Liver (tissue), 9 donors: ENCODE measurements around the gene SORCS2. TPM values are rescaled to one million over a fixed set of nuclear protein-coding genes. Genes with fewer than 3 reads are reported as not detected.

ENCODE experiments used
- DNase-seq: peaks from one replicate; pipeline ENCODE4 v3.0.0-alpha.2; 2017; ENCODE audit warnings: low spot score
- H3K27ac ChIP-seq, 2 donors: one replicate each; pipeline ENCODE4 v1.7.0; 2013; ENCODE audit warnings: inconsistent platforms in 2 of 2, low read length in 2 of 2, control low read depth in 1 of 2, low read depth in 1 of 2, mild to moderate bottlenecking in 1 of 2
- H3K27me3 ChIP-seq, 4 donors: one replicate each; pipeline versions ENCODE4 v1.6.1 to v1.7.0; 2013; ENCODE audit warnings: low read length in 3 of 4, inconsistent platforms in 1 of 4, mild to moderate bottlenecking in 1 of 4, moderate library complexity in 1 of 4; ENCODE audit not compliant: control insufficient read depth in 4 of 4, insufficient read depth in 4 of 4
- H3K36me3 ChIP-seq, 4 donors: one replicate each; pipeline versions ENCODE4 v1.6.1 to v1.7.0; 2013; ENCODE audit warnings: low read length in 3 of 4, mild to moderate bottlenecking in 3 of 4, low read depth in 1 of 4, moderate library complexity in 1 of 4; ENCODE audit not compliant: control insufficient read depth in 4 of 4, insufficient read depth in 3 of 4
- H3K4me1 ChIP-seq, 4 donors: one replicate each; pipeline versions ENCODE4 v1.6.1 to v1.7.0; 2013; ENCODE audit warnings: low read length in 3 of 4, mild to moderate bottlenecking in 3 of 4, moderate library complexity in 1 of 4; ENCODE audit not compliant: control insufficient read depth in 4 of 4, insufficient read depth in 4 of 4
- H3K4me3 ChIP-seq, 3 donors: one replicate each; pipeline versions ENCODE4 v1.6.1 to v1.7.0; 2013; ENCODE audit warnings: low read length in 3 of 3, control low read depth in 1 of 3, low read depth in 1 of 3, mild to moderate bottlenecking in 1 of 3
- H3K9ac ChIP-seq, 2 donors: one replicate each; pipeline ENCODE4 v1.7.0; 2013; ENCODE audit warnings: low read length in 2 of 2, mild to moderate bottlenecking in 2 of 2, moderate library complexity in 2 of 2, control low read depth in 1 of 2, low read depth in 1 of 2
- H3K9me3 ChIP-seq, 4 donors: one replicate each; pipeline versions ENCODE4 v1.6.1 to v1.7.0; 2013; ENCODE audit warnings: low read length in 3 of 4; ENCODE audit not compliant: control insufficient read depth in 4 of 4
- FOXA1 ChIP-seq: IDR thresholded peaks from 2 replicates; pipeline ENCODE4 v1.6.1; 2016; ENCODE audit warnings: antibody characterized with exemption
- FOXA2 ChIP-seq: IDR thresholded peaks from 2 replicates; pipeline ENCODE4 v1.6.1; 2016; ENCODE audit warnings: antibody characterized with exemption
- GABPA ChIP-seq, 2 donors: IDR thresholded peaks in 1 of 2; conservative IDR thresholded peaks in 1 of 2; 2 replicates each; pipeline ENCODE4 v1.6.1; 2016; ENCODE audit warnings: antibody characterized with exemption in 2 of 2, mild to moderate bottlenecking in 1 of 2, moderate library complexity in 1 of 2
- HNF4A ChIP-seq, 2 donors: conservative IDR thresholded peaks; 2 replicates each; pipeline ENCODE4 v1.6.1; 2016; ENCODE audit warnings: antibody characterized with exemption in 2 of 2, mild to moderate bottlenecking in 2 of 2
- JUND ChIP-seq, 2 donors: IDR thresholded peaks; 2 replicates each; pipeline ENCODE4 v1.6.1; 2016; ENCODE audit warnings: antibody characterized with exemption in 2 of 2
- NR2F2 ChIP-seq: IDR thresholded peaks from 2 replicates; pipeline ENCODE4 v1.6.1; 2016; ENCODE audit warnings: antibody characterized with exemption
- RXRA ChIP-seq, 2 donors: IDR thresholded peaks; 2 replicates each; pipeline ENCODE4 v1.6.1; 2017 to 2018; ENCODE audit warnings: antibody characterized with exemption in 2 of 2, mild to moderate bottlenecking in 1 of 2
- SP1 ChIP-seq: IDR thresholded peaks from 2 replicates; pipeline ENCODE4 v1.6.1; 2018; ENCODE audit warnings: antibody characterized with exemption, mild to moderate bottlenecking
- YY1 ChIP-seq: IDR thresholded peaks from 2 replicates; pipeline ENCODE4 v1.6.1; 2016; ENCODE audit warnings: antibody characterized with exemption, mild to moderate bottlenecking
- ZBTB33 ChIP-seq: IDR thresholded peaks from 2 replicates; pipeline ENCODE4 v1.6.1; 2016; ENCODE audit warnings: antibody characterized with exemption
- WGBS: extraction: QIAGEN DNeasy Blood & Tissue Kit; methylation state at CpG from one replicate; pipeline ENCODE4 v1.1.7; 2013; 5-methylcytosine and 5-hydroxymethylcytosine counted together
- polyA plus RNA-seq, 2 donors: library from polyadenylated mRNA; stranded (reverse) in 1 of 2; unstranded in 1 of 2; fragments of 200-250 nt in 1 of 2; fragments of >200 nt in 1 of 2; fragmentation: Nextera tagmentation in 1 of 2; extraction: Ambion mirVana in 1 of 2; gene quantifications; one replicate each; pipeline versions ENCODE4 v1.2.1 to v1.2.3, GENCODE V29; 2013 to 2015
- total RNA-seq, 2 donors: library from RNA; depleted of rRNA; stranded (reverse); fragments of >200 nt; gene quantifications; one replicate each; pipeline ENCODE4 v1.2.3, GENCODE V29; 2014
- TF ChIP-seq, protein P1 (sequence below): fragments of 150-350 bp; IDR thresholded peaks from 2 replicates; pipeline ENCODE4 v1.5.1; 2017; ENCODE audit warnings: improper control_type of control experiment, low read depth, low read length; ENCODE audit not compliant: missing input control
- TF ChIP-seq, protein P2 (sequence below): IDR thresholded peaks from 2 replicates; pipeline ENCODE4 v1.6.1; 2016; ENCODE audit warnings: antibody characterized with exemption, mild to moderate bottlenecking
- TF ChIP-seq, protein P3 (sequence below): IDR thresholded peaks from 2 replicates; pipeline ENCODE4 v1.6.1; 2016; ENCODE audit warnings: antibody characterized with exemption
- donor health status: healthy.
- donor health status: healthy.
- donor health status: healthy.
- donor health status: healthy.
- donor health status: healthy.

Gene SORCS2
- total and polyA plus RNA-seq, 4 donors = 0.10 to 1.4 (median 0.92) TPM

GRCh38 chr4:7648544-7649395 lies 456.4 kb downstream of the SORCS2 start:
- TF ChIP-seq SP1 (no peak), RXRA (IDR thresholded peaks at IDR 0.05) (no peak), GABPA (IDR thresholded peaks at IDR 0.05 in 1 of 2, conservative IDR thresholded peaks at IDR 0.05 in 1 of 2) (no peak), FOXA2 (no peak), FOXA1 (no peak), NR2F2 (no peak), ZBTB33 (no peak), JUND (IDR thresholded peaks at IDR 0.05) (no peak), HNF4A (conservative IDR thresholded peaks at IDR 0.05) (no peak)
- Histone ChIP-seq H3K27ac (no peak overlapping the region), H3K36me3 (no peaks in the 10 kb centered on the region), H3K4me3 (no peak overlapping the region), H3K9ac (no peak overlapping the region), H3K27me3 (no peaks in the 10 kb centered on the region), H3K9me3 (peaks cover 0 to 11% (median 5%) of the 10 kb centered on the region in 4 donors), H3K4me1 (peaks cover 0 to 6% (median 4%) of the 10 kb centered on the region in 4 donors)
- no peak for DNase-seq
- WGBS = 87% methylated on average over 23 of the region's 23 CpGs

DNA sequence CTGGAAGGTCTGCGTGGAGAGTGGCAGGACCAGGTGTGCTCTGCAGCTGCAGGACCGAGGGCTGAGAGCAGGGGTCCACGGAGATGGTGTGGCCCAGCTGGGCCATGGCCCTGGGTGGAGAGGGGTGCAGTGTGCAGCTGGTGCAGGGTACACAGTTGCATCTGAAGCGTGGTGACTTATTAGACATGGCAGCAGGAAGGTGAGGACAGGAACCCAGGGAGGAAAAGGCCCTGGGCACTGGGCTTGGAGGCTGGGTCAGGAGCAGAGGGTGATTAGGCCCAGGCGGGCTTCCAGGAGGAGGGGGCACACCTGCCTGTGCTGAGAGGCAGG lies 457.0 kb downstream of the SORCS2 start:
- no peak for DNase-seq

More for the DNA sequence above, 457.0 kb downstream of the SORCS2 start:
- no peaks in the 10 kb centered on the region for H3K36me3 ChIP-seq
- no peak overlapping the region for H3K9ac ChIP-seq
- H3K9me3 ChIP-seq = peaks cover 0 to 7% (median 2%) of the 10 kb centered on the region in 4 donors
- WGBS = 94% methylated on average over 5 of the region's 5 CpGs
- H3K27me3 ChIP-seq = no peaks in the 10 kb centered on the region
- H3K4me3 ChIP-seq = no peak overlapping the region
- TF ChIP-seq JUND (IDR thresholded peaks at IDR 0.05) (no peak), RXRA (IDR thresholded peaks at IDR 0.05) (no peak), YY1 (no peak), SP1 (no peak)
- TF ChIP-seq, protein P1, sequence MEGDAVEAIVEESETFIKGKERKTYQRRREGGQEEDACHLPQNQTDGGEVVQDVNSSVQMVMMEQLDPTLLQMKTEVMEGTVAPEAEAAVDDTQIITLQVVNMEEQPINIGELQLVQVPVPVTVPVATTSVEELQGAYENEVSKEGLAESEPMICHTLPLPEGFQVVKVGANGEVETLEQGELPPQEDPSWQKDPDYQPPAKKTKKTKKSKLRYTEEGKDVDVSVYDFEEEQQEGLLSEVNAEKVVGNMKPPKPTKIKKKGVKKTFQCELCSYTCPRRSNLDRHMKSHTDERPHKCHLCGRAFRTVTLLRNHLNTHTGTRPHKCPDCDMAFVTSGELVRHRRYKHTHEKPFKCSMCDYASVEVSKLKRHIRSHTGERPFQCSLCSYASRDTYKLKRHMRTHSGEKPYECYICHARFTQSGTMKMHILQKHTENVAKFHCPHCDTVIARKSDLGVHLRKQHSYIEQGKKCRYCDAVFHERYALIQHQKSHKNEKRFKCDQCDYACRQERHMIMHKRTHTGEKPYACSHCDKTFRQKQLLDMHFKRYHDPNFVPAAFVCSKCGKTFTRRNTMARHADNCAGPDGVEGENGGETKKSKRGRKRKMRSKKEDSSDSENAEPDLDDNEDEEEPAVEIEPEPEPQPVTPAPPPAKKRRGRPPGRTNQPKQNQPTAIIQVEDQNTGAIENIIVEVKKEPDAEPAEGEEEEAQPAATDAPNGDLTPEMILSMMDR = no peak
- TF ChIP-seq, protein P2, sequence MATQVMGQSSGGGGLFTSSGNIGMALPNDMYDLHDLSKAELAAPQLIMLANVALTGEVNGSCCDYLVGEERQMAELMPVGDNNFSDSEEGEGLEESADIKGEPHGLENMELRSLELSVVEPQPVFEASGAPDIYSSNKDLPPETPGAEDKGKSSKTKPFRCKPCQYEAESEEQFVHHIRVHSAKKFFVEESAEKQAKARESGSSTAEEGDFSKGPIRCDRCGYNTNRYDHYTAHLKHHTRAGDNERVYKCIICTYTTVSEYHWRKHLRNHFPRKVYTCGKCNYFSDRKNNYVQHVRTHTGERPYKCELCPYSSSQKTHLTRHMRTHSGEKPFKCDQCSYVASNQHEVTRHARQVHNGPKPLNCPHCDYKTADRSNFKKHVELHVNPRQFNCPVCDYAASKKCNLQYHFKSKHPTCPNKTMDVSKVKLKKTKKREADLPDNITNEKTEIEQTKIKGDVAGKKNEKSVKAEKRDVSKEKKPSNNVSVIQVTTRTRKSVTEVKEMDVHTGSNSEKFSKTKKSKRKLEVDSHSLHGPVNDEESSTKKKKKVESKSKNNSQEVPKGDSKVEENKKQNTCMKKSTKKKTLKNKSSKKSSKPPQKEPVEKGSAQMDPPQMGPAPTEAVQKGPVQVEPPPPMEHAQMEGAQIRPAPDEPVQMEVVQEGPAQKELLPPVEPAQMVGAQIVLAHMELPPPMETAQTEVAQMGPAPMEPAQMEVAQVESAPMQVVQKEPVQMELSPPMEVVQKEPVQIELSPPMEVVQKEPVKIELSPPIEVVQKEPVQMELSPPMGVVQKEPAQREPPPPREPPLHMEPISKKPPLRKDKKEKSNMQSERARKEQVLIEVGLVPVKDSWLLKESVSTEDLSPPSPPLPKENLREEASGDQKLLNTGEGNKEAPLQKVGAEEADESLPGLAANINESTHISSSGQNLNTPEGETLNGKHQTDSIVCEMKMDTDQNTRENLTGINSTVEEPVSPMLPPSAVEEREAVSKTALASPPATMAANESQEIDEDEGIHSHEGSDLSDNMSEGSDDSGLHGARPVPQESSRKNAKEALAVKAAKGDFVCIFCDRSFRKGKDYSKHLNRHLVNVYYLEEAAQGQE = no peak
- TF ChIP-seq, protein P3, sequence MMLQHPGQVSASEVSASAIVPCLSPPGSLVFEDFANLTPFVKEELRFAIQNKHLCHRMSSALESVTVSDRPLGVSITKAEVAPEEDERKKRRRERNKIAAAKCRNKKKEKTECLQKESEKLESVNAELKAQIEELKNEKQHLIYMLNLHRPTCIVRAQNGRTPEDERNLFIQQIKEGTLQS = no peak
- H3K4me1 ChIP-seq = peaks cover 0 to 6% (median 4%) of the 10 kb centered on the region in 4 donors
- H3K27ac ChIP-seq = no peak overlapping the region
